ENCODE measurements around the gene RELCH.

Gene RELCH, protein sequence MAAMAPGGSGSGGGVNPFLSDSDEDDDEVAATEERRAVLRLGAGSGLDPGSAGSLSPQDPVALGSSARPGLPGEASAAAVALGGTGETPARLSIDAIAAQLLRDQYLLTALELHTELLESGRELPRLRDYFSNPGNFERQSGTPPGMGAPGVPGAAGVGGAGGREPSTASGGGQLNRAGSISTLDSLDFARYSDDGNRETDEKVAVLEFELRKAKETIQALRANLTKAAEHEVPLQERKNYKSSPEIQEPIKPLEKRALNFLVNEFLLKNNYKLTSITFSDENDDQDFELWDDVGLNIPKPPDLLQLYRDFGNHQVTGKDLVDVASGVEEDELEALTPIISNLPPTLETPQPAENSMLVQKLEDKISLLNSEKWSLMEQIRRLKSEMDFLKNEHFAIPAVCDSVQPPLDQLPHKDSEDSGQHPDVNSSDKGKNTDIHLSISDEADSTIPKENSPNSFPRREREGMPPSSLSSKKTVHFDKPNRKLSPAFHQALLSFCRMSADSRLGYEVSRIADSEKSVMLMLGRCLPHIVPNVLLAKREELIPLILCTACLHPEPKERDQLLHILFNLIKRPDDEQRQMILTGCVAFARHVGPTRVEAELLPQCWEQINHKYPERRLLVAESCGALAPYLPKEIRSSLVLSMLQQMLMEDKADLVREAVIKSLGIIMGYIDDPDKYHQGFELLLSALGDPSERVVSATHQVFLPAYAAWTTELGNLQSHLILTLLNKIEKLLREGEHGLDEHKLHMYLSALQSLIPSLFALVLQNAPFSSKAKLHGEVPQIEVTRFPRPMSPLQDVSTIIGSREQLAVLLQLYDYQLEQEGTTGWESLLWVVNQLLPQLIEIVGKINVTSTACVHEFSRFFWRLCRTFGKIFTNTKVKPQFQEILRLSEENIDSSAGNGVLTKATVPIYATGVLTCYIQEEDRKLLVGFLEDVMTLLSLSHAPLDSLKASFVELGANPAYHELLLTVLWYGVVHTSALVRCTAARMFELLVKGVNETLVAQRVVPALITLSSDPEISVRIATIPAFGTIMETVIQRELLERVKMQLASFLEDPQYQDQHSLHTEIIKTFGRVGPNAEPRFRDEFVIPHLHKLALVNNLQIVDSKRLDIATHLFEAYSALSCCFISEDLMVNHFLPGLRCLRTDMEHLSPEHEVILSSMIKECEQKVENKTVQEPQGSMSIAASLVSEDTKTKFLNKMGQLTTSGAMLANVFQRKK

DNA sequence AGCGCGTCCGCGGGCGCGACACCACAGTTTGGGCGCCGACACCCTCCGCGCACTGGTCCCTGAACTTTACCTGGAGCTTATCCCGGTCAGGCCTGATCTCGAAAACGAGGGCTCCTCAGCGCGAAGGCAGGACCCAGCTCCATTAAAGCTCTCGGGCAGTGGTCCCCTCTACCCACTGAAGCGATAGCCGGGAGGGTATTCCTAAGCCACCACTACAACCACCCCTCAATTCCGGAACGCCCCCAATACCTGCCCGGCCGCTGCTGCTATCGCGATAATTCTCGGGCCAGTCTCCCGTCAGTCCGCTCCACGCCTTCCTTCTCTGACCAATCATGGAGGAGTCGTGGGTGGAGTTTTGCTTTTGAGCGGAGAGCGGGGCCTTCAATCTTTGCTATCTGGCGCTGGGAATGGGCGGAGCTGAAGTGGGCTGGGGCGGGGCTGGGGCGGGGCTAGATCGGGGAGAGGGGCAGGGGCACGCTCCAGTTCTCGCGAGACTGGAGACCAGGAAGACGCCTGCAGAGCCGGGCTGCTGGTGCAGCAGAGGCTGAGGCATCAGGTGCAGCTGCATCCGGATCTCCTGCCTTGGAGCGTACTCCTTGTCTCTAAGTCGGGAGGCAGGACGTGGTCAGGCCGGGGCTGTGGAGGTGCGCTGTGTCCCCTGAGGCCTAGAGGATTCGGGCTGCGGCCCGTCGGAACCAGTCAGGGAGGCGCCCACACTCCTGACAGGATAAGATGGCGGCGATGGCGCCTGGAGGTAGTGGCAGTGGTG is at the start of gene RELCH, which contains the start of gene PIGN:
TSS of gene RELCH (plus strand) at position 482 of the 769 bp plus-strand sequence. CDS start at position 733, 251 bp downstream.
TSS of gene PIGN (minus strand) at position 283 of the 769 bp plus-strand sequence. CDS start 25,703 bp downstream, outside the sequence.
- ChIA-PET CTCF (interaction anchor here (0.5 to 0.7 kb wide), 2 partner anchors 10 to 83 kb away, joined by 3 to 4 read pairs; no protein-coding TSS in a partner anchor), POLR2A (ENCODE audit: low non-redundant PET) (no interaction called here)
- peak; percentile 99 for DNase-seq (ENCODE audit: low spot score)
- TF ChIP-seq, protein P1, sequence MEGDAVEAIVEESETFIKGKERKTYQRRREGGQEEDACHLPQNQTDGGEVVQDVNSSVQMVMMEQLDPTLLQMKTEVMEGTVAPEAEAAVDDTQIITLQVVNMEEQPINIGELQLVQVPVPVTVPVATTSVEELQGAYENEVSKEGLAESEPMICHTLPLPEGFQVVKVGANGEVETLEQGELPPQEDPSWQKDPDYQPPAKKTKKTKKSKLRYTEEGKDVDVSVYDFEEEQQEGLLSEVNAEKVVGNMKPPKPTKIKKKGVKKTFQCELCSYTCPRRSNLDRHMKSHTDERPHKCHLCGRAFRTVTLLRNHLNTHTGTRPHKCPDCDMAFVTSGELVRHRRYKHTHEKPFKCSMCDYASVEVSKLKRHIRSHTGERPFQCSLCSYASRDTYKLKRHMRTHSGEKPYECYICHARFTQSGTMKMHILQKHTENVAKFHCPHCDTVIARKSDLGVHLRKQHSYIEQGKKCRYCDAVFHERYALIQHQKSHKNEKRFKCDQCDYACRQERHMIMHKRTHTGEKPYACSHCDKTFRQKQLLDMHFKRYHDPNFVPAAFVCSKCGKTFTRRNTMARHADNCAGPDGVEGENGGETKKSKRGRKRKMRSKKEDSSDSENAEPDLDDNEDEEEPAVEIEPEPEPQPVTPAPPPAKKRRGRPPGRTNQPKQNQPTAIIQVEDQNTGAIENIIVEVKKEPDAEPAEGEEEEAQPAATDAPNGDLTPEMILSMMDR (conservative IDR thresholded peaks at IDR 0.05; ENCODE audit: low read depth) = no peak
- H3K27ac ChIP-seq = peak within 1 kb of the TSS; percentile 90

DNA sequence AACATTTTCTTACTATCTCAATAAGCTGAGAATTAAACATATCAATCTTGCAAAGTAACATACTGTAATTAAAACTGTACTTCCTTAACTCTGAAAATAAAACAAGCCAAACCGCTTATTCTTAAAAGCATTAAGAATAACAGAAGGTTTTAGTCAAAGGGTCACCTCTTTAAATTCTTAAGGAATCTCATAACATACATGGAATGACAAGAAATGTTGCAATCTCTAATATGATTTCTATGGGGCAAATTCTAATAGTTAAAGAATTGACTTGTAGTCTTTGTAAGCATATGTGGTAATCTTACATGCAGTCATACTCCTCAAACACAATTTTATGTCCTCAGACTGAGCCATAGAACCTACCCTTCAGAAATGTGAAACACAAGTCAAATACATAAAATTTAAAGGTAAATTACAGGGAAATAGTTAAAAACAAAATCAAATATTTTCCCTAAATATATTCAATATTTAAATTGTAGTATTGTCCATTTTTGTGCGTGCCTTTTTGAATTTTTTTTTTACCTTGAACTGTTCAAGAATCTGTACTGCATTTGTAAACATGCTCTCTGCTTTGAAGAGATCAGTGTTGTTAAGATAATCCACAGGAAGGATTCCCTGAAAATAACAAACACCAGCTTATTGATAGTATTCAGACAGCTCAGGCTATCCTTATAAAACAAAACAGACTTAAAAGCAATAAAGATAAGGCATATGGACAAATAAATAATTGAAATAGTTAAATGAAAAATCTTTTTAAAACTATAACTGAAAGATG is 48.4 kb upstream of the RELCH start:
- no peak for DNase-seq (ENCODE audit: low spot score)
- TF ChIP-seq, protein P1 (conservative IDR thresholded peaks at IDR 0.05; ENCODE audit: low read depth) = no peak
- POLR2A ChIA-PET (ENCODE audit: low non-redundant PET) = no interaction called here
- CTCF ChIA-PET = no interaction called here
- H3K27ac ChIP-seq = no peak overlapping the region

DNA sequence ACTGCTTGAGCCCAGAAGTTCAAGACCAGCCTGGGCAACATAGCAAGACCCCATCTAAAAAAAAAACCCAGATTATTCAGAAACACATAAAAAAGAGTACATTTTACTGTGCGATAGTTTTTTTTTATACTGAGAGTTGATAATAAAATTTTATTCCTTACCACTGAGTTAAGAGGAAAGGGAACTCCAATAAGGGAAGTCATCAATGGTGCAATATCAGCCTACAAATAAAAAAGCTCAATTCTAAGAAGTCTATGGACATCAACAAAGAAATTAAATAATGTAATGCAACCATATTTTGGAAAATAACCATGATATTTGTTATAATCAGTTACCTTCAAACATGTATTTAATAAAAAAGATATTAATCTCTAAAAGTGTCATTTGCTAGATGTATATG is 46.8 kb upstream of the RELCH start:
- ChIA-PET POLR2A (ENCODE audit: low non-redundant PET) (no interaction called here), CTCF (interaction anchor here (1.0 kb wide), 1 partner anchor 9 kb away, joined by 5 read pairs; no protein-coding TSS in a partner anchor)
- TF ChIP-seq, protein P1 (conservative IDR thresholded peaks at IDR 0.05; ENCODE audit: low read depth) = no peak
- DNase-seq (ENCODE audit: low spot score) = no peak
- no peak overlapping the region for H3K27ac ChIP-seq

GRCh38 chr18:62144338-62144737 is 42.7 kb upstream of the RELCH start:
- no peak for DNase-seq (ENCODE audit: low spot score)
- TF ChIP-seq, protein P1 (conservative IDR thresholded peaks at IDR 0.05; ENCODE audit: low read depth) = no peak
- CTCF ChIA-PET = interaction anchor here (1.0 kb wide), 1 partner anchor 13 kb away, joined by 3 read pairs; no protein-coding TSS in a partner anchor
- no peak overlapping the region for H3K27ac ChIP-seq
- POLR2A ChIA-PET (ENCODE audit: low non-redundant PET) = no interaction called here

DNA sequence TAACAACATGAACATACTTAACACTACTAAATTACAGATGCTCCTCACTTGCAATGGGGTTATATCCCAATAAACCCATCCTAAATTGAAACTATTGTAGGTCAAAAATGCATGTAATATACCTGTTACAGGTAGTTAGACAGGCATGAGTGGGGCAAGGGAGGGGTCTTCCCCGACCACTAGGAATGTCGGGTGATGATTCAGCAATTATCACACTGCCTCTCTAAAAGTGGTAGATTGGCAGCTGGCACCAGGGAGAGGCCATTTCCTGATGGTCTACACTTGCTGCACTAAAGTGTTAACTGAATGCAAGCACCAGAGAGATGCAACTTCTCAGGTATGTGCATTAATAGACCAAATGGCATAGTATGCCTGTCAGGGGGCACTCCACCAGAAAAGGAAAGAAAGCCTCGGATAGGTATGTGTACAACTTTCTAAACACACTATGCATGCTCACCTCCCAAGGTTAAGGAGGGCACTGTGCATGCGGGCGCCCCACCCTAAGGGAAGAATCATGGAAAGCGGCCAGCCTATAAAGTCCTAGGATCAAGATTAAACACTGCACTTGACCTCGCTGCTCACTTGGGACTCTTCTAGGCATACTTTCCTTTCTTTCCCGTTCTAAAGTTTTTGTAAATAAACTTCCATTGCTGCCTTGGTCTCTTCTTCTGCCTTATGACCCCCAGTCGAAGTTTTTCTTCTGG is 35.8 kb upstream of the RELCH start:
- DNase-seq (ENCODE audit: low spot score) = no peak
- H3K27ac ChIP-seq = no peak overlapping the region
- CTCF ChIA-PET = no interaction called here
- TF ChIP-seq, protein P1 (conservative IDR thresholded peaks at IDR 0.05; ENCODE audit: low read depth) = no peak
- POLR2A ChIA-PET (ENCODE audit: low non-redundant PET) = no interaction called here

Data from RWPE1 (cell line).